Stimulated activated CD4-positive, alpha-beta T cell treated with anti-CD3 and anti-CD28 coated beads, Interleukin-1b, Interleukin-23, amount 100 ng/mL, for 1 hour (primary cell): Measurements from ENCODE around the gene PPFIA2.
"Not testable (repeated sequence)": the region's sequence is repeated elsewhere in the genome, so short reads cannot be mapped to it uniquely, and the experiment has no call there.

Source experiments
- DNase-seq, 2 donors: peaks; one replicate each; pipeline ENCODE4 v3.0.0-alpha.2; 2020; ENCODE audit warnings: low read depth in 2 of 2

Gene PPFIA2

GRCh38 chr12:81668475-81668874, 90.7 kb downstream of the PPFIA2 start:
- no peak for DNase-seq

GRCh38 chr12:81659310-81659709, 99.8 kb downstream of the PPFIA2 start:
- DNase-seq: not testable (repeated sequence)

GRCh38 chr12:81644503-81644902, 114.6 kb downstream of the PPFIA2 start:
- DNase-seq: no peak

- no peak for DNase-seq
These were observed 120.0 kb downstream of the PPFIA2 start for GRCh38 chr12:81639196-81639595.

GRCh38 chr12:81633127-81633526, 126.0 kb downstream of the PPFIA2 start:
- DNase-seq: no peak

GRCh38 chr12:81627336-81628189, 131.6 kb downstream of the PPFIA2 start:
- DNase-seq: no peak

GRCh38 chr12:81626406-81626805, 132.7 kb downstream of the PPFIA2 start:
- DNase-seq: no peak

GRCh38 chr12:81617915-81618314, 141.2 kb downstream of the PPFIA2 start:
- DNase-seq: no peak

- DNase-seq: no peak
These were observed 144.0 kb downstream of the PPFIA2 start for GRCh38 chr12:81615026-81615588.

GRCh38 chr12:81610955-81611889, 147.9 kb downstream of the PPFIA2 start:
- DNase-seq: no peak

GRCh38 chr12:81597928-81598604, 161.1 kb downstream of the PPFIA2 start:
- DNase-seq: no peak

GRCh38 chr12:81596558-81596957, 162.6 kb downstream of the PPFIA2 start:
- no peak for DNase-seq

- DNase-seq: no peak
These were observed 167.9 kb downstream of the PPFIA2 start for GRCh38 chr12:81591256-81591655.

GRCh38 chr12:81590703-81591102, 168.4 kb downstream of the PPFIA2 start:
- DNase-seq: not testable (repeated sequence)

- DNase-seq: no peak
These were observed 170.7 kb downstream of the PPFIA2 start for GRCh38 chr12:81588235-81589008.

GRCh38 chr12:81585787-81586186, 173.4 kb downstream of the PPFIA2 start:
- DNase-seq: no peak

GRCh38 chr12:81573228-81573627, 185.9 kb downstream of the PPFIA2 start:
- DNase-seq: no peak

GRCh38 chr12:81572411-81572810, 186.7 kb downstream of the PPFIA2 start:
- no peak for DNase-seq

GRCh38 chr12:81570234-81570633, 188.9 kb downstream of the PPFIA2 start:
- DNase-seq: no peak

GRCh38 chr12:81564237-81564636, 194.9 kb downstream of the PPFIA2 start:
- DNase-seq: no peak

GRCh38 chr12:81558031-81558430, 201.1 kb downstream of the PPFIA2 start:
- DNase-seq: no peak
